GM12891 (cell line): ENCODE measurements around the gene GAST.

Experiments
- DNase-seq: peaks from one replicate; pipeline ENCODE4 v3.0.0; 2011; ENCODE audit warnings: low spot score; ENCODE audit not compliant: insufficient read length
- FAIRE-seq: peaks from 2 replicates; lab custom pipeline; 2011; peaks lifted over from hg19 to GRCh38; lab: Jason Lieb, UNC
- PAX5 ChIP-seq: IDR thresholded peaks from 2 replicates; pipeline ENCODE4 v1.6.1; 2011; ENCODE audit warnings: low read length, moderate library complexity, mild to moderate bottlenecking; ENCODE audit not compliant: insufficient read depth, severe bottlenecking
- POLR2A ChIP-seq: IDR thresholded peaks from 2 replicates; pipeline ENCODE4 v1.6.1; 2011; ENCODE audit warnings: low read depth, low read length, control low read depth
- POLR2AphosphoS5 ChIP-seq: IDR thresholded peaks from 2 replicates; pipeline ENCODE4 v1.6.1; 2011; ENCODE audit warnings: low read depth, low read length, control low read depth
- POU2F2 ChIP-seq: IDR thresholded peaks from 2 replicates; pipeline ENCODE4 v1.6.1; 2011; ENCODE audit warnings: low read depth, mild to moderate bottlenecking, control low read depth, low read length, moderate library complexity
- SPI1 ChIP-seq: IDR thresholded peaks from 2 replicates; pipeline ENCODE4 v1.6.1; 2011; ENCODE audit warnings: low read depth, low read length, control low read depth
- TAF1 ChIP-seq: IDR thresholded peaks from 2 replicates; pipeline ENCODE4 v1.6.1; 2011; ENCODE audit warnings: low read depth, low read length, control low read depth

The GAST gene

DNA sequence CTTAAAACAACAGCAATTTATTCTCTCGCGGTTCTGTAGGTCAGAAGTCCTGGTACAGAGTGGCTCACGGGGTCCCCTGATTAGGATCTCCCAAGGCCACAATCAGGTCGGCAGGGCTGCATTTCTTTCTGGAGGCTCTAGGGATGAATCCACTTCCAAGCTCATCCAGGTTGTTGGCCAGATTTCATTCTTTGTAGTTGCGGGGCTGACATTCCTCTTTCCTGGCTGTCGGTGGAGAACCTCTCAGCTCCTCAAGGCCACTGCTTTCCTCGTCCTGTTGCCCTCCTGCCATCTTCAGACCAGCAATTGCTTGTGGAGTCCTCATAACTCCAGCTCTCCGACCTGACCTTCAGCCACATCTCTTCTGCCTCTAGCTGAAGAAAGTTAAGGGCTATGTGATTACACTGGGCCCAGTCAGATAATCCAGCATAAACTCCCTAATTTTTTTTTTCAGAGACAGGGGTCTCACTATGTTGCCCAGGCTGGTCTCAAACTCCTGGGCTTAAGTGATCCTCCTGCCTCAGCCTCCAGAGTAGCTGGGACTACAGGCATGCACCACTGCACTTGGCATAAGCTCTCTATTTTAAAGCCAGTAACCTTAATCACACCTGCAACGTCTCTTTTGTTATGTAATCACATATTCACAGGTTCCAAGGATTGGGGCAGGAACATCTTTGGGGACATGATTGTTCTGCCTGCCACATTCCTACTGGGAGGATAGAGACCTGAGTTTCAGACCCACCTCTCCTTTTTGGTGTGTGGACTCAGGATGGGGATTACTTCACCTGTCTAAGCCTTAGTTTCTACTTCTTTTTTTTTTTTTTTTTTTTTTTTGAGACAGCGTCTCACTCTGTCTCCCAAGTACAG lies 4.1 kb upstream of the GAST start:
- FAIRE-seq: no peak
- no peak for DNase-seq
- no peak for TF ChIP-seq POLR2AphosphoS5
- TF ChIP-seq TAF1: no peak
- no peak for TF ChIP-seq PAX5
- TF ChIP-seq SPI1: no peak
- TF ChIP-seq POU2F2: no peak
- TF ChIP-seq POLR2A: no peak

DNA sequence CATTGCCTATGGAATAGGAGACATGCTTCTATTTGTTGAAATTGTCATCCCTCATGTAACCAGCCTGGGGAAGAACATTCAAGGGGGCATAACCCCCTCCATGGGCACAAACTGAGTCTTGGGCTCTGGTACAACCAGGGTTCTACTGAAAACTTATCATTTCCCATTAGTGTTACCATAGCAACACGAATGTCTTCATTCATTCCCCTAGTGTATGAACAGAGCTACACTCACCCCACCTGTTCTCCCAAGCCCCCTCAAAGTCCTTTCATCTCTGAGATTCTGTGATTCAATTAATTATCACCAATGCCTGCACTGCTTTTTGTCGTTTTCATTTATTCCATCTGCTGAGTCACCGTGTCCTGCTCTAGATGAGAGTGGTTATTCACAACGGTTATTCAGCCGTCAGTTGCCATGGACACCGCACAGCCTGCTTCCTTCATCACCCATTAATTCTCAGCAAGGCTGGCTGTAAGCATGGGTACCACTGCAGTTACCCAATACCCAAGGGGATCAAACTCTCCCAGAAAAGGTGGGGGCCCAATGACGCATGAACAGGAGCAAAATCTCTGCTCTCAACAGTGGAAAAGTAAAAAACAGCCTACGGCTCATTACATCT lies 1.6 kb upstream of the GAST start:
- no peak for TF ChIP-seq POU2F2
- no peak for TF ChIP-seq SPI1
- no peak for TF ChIP-seq POLR2A
- no peak for TF ChIP-seq POLR2AphosphoS5
- TF ChIP-seq PAX5: no peak
- no peak for TF ChIP-seq TAF1
- FAIRE-seq (no peak), DNase-seq (no peak)

DNA sequence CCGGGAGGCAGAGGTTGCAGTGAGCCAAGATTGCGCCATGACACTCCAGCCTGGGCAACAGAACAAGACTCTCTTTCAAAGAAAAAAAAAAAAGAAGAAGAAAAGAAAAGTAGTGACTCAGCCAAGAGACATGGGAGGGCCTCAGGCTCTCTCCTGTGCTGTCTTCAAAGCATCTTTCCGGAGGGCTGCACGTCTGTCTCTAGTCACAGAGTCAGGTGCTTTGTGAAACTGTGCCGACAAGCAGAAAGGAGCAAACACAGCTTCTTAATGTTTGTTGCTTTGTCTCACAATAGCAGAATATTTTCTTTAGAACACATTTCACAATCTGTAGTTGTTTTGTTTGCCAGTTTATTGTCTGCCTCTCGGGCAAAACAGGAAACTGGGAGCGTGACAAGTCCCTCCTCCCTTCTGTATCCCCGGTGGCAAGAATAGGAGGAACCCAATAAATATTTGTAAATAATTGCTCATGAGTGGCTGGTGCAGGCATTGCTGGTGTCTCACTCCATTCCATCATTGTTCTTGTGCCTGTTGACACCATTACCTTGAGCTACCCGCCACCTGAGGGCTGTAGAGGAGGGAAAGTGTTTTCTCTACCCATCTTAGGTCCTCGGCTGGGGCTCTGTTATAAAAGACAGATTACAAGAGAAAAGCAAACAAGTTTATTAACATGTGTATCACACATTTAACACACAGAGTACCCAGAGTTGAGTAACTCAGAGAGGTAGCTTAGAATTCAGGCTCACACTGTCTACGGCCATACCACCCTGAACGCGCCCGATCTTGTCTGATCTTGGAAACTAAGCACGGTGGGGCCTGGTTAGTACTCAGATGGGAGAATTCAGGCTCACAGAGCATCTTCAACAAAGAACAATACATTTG lies 5.5 kb downstream of the GAST start:
- TF ChIP-seq POLR2AphosphoS5 (no peak), POLR2A (no peak), PAX5 (no peak), SPI1 (no peak), POU2F2 (no peak), TAF1 (no peak)
- DNase-seq (no peak), FAIRE-seq (no peak)

DNA sequence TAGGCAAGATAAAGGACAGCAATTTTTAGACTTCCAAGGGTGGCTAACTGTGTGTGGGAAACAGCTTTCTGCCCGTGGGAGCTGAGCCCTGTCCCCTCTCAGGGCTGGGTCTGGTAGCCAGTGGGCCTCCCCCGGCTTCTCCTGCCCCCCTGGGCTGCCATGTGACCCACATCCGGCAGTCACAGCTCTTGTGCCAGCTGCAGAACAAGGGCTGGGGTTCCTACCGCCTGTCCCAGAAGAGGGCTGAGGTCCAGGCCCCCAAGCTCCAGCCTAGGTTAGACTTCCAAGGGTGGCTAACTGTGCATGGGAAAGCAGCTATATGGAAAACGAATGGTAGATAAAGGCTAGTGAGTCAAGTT lies 6.1 kb downstream of the GAST start:
- FAIRE-seq (no peak), DNase-seq (no peak)
- no peak for TF ChIP-seq SPI1
- TF ChIP-seq POU2F2: no peak
- no peak for TF ChIP-seq TAF1
- no peak for TF ChIP-seq POLR2A
- TF ChIP-seq POLR2AphosphoS5: no peak
- TF ChIP-seq PAX5: no peak

DNA sequence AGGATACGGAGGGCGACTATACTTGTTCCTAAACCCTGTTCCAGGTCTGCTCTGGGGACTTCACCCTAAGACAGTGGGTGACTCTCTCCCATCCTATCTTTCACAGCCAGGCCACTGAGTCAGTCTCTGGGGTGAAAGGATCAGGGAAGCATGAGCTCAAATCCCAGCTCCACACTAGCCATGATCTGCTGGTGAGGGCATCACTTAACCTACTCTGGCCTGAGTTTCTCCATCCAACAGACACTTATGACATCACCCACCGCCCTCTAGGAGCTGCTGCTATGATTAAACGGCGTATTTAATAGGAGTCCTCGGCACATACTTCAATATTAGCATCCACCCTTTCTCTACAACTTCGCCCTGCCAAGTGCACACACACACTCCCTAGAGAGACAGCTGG lies 10.1 kb downstream of the GAST start:
- no peak for TF ChIP-seq POLR2AphosphoS5
- TF ChIP-seq SPI1: no peak
- TF ChIP-seq PAX5: no peak
- FAIRE-seq (no peak), DNase-seq (no peak)

DNA sequence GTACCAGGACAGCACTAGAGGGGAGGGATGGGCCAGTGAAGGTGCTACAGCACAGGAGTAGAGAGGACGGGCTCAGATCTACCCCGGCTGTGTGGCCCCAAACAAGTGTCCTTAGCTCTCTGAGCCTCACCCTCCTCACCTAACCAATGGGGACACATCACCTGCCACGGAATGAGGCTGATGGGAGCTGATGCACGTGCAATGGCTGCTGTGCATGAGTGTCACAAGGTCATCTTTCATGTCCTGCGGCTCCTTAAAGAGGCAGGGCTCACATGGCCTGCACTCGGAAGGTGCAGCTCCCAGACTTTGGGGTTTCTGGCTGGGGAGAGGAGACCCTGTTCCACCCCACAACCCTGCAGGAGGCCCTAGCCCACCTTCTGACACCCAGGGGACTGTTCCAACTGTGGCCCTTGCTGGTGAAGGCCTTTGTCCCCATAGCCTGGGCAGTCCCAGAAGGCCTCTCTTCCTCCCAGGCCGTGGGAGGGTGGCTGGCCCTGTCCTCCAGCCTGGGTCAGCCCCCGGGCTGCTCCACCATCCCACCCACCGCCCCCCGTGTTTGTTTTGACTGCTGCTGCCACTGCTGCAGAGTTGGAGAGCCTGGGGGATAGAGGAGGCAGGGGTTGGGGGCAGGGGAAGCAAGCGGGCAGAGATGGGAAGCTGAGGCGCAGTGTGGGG lies 11.8 kb downstream of the GAST start:
- DNase-seq (no peak), FAIRE-seq (no peak)
- TF ChIP-seq TAF1 (no peak), POLR2A (no peak), PAX5 (no peak), POU2F2 (no peak), POLR2AphosphoS5 (no peak), SPI1 (no peak)

DNA sequence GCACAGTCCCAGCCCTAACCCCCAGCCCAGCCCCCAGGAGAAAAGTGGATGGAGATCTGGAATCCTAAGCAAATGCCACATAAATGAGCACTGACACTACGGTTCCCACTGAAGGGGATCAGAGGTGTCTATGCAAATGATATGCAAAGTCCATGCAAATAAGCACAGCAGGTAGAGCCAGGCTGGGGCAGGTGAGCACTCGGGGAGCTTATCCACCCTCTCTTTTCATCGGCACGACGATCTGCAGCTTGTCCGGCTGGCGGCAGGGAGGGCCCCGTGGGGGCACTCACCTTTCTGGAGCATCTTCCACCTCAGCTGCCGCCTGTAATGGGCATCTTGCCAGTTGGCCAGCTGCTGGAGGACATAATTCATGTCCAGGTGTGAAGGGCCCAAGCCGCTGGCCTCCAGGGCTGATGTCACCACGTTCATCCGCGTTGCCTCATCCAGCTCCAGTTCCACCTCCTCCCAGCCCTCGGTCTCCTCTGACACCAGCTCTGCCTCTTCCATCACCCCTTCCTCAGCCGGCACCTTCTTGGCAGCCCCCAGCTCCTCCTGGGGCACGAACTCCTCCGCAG lies 12.4 kb downstream of the GAST start:
- TF ChIP-seq POU2F2 (no peak), POLR2A (no peak), POLR2AphosphoS5 (no peak), TAF1 (no peak), PAX5 (no peak), SPI1 (no peak)
- FAIRE-seq (no peak), DNase-seq (no peak)

DNA sequence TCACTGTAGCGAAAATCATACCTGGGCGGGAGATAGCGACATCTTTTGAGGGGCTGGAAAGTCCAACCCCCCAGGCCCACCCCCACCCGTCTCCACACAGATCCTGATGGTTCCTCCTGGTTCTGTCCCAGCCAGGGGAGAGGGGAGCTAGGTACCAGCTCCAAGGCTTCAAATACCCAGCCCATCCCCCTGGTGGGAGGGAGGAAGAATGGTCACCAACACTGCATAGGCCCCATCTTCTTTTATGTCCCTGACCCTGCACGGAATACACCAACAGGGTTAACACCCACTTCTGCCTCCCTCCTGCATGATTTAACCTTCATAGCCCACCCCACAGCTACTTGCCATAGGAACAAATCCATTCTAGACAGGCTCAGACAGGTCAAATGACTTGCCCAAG lies 13.0 kb downstream of the GAST start:
- DNase-seq: no peak
- TF ChIP-seq POLR2A (no peak), POLR2AphosphoS5 (no peak), POU2F2 (no peak), TAF1 (no peak), PAX5 (no peak), SPI1 (no peak)
- no peak for FAIRE-seq
